Stimulated activated CD8-positive, alpha-beta memory T cell treated with anti-CD3 and anti-CD28 coated beads, Interleukin-2, amount 100 ng/mL, for 48 hours (primary cell): ENCODE data around the gene BMP7.
"Not testable (repeated sequence)": the region's sequence is repeated elsewhere in the genome, so short reads cannot be mapped to it uniquely, and the experiment has no call there.

Experiments
- DNase-seq, 2 donors: peaks; one replicate each; pipeline ENCODE4 v3.0.0-alpha.2; 2020; ENCODE audit warnings: low read depth in 2 of 2

The BMP7 gene

DNA sequence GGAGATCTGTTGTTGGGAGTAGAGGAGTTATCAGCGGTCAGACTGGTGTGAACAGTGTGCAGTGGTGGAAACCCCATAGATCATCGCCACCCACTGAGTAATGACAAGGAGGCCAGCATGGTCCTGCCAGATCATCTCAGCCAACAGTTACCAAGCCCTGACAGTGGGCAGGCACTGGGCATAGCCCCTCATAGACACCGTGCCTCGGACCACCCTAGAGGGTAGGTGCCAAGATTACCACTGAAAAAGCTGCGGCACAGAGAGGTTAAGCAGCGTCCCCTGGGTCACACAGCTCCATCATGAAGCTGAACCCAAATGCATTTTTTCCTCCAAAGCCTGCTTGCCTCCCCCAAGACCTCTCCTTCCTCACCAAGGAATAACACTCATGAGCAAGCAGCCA lies 21.5 kb upstream of the BMP7 start:
- DNase-seq: no peak

DNA sequence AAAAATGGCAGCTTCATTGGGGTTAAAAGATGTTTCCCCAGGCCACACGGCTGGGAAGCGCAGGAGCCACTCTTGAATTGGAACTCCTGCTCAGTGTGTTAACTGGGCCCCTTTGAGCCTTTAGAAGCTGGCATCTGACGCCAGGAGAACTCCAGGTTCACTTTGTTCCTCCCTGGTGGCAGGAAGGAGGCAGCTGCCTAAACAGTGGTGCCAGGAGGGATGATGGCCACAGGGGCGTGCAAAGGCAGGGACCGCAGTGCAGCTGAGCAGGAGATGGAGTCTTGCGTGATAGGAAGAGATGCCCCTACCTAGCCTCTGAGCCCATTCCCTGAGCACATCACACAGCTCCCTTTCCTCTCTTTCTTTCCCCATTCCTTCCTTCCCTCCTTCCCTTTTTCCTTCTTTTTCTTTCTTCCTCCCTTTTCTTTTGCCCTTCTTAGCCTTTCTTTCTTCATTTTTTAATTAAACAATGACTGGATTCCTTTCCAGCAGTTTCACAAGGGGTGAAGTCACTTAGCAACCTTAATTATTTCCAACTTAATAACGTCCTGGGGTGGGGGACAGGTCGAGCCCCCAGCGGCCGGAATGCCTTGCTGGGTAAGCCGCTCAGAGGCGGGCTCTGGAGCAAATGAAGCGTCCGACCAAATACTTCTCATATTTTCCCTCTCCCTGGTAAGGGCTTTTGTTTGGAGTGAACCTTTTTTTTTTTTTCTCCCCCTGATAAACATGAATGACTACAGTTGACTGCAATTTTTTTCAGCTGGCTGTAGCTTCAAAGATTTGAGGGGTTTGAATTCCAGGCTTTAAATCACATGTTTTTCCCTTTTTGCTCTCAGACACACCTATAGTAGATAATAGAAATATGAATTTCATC lies 20.8 kb upstream of the BMP7 start:
- DNase-seq: no peak

DNA sequence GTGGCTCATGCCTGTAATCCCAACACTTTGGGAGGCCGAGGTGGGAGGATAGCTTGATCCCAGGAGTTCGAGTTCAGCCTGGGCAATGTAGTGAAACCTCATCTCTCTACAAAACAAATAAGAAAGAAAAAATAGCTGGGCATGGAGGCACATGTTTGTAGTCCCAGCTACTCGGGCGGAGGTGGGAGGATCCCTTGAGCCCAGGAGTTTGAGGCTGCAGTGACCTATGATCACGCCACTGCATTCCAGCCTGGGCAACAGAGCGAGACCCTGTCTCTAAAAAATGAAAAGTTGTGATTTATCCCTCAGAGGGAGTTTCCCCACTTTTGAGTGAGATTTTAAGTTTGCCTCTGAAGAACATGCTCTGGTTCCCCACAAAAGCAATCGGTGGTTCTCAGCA lies 17.4 kb upstream of the BMP7 start:
- DNase-seq: no peak

DNA sequence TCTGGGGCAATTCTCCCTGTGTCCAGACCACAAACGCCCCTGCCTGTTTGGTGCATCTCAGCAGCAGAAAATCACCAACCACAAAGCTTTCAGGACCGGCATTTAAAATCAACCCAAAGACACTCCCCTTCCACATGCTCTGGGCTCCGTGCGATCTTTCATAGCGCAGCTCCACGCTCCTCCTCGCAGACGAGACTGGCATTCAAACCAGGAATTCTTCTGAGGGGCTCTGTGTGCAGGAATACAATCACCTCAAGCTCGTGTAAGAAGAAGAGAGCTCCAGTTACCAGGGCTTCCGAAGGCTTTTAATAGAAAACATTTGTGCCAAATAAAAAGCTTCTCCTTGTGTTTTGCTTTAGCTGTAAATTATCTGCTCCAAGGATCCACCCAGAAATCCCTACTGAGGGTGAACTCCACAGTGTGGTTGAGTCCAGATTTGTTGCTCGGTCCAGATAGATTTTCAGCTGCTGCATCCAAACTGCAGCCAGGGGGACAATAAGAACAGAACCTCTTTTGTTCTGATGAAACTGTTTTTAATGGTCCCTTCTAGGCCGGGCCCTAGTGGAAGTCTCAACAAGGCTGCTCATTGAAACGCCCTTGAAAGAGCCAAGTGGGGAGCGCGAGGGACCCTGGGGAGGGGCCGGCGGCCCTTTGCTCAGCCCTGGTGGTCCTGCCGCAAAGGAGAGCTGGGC lies 16.4 kb upstream of the BMP7 start:
- no peak for DNase-seq

DNA sequence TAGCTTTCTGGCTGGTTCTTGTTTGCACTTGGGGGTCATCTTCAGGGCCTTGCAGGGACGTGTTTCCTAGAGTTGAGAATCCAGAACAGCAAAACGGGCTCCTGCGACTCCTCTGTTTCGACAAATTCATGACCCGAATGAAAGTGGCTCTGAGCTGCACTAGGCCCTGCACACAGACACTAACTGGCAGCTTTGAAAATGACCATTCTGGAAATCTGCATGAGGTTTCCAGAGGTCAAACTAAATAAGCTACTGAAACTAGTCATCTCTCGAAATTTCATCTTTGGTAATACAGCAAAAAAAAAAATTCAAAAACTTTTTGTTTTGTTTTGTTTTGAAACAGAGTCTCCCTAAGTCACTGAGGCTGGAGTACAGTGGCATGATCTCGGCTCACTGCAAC lies 15.5 kb upstream of the BMP7 start:
- no peak for DNase-seq

DNA sequence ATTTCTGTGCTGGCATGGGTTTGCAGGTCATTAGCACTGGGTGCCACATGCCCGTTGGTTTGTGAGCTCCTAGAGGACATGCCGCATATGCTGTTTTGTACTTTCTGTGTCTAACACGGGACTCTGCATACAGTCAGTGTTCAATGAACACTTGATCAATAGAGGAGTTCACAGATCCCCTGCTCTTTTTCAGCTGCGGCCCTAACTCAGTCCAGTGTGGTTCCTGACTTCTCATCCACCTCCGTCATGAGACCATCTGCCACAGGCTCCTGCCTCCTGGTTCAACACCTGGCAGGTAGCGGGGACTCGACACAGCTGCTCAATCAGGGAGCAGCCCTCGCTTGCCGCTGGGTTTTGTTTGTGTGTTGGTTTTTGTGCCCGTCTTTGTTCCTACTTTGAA lies 13.8 kb upstream of the BMP7 start:
- no peak for DNase-seq

DNA sequence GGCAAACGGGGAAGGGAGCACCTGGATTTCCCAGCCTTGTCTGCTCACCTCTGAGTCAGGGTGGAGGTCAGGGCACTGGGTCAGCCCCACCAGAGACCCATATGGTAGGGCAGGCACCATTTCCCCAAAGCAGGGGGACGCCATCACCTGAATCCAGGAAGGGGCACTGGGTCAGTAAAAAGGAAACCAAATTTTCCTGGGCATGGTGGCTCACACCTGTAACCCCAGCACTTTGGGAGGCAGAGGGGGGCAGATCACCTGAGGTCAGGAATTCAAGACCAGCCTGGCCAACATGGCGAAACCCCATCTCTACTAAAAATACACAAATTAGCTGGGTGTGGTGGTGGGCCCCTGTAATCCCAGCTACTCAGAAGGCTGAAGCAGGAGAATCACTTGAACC lies 13.1 kb upstream of the BMP7 start:
- DNase-seq: not testable (repeated sequence)

DNA sequence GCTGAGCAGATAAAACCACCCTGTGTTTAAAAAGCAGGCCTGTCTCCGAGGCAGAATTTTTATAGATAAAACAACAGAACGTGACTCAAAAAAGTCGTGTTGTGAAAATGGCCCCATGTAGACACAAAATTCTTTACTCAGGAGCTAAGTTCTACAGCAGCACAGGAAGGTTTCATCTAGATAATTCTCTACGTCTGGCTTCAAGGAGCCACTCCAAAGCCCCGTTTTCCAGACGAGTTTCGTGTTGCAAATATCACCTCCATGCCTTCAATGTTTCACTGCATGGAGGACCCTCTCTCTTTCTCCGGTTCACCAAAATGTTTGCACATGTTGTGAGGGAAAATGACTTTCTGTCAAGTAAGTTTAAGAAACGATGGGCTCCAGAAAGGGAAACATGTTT lies 12.0 kb upstream of the BMP7 start:
- no peak for DNase-seq

DNA sequence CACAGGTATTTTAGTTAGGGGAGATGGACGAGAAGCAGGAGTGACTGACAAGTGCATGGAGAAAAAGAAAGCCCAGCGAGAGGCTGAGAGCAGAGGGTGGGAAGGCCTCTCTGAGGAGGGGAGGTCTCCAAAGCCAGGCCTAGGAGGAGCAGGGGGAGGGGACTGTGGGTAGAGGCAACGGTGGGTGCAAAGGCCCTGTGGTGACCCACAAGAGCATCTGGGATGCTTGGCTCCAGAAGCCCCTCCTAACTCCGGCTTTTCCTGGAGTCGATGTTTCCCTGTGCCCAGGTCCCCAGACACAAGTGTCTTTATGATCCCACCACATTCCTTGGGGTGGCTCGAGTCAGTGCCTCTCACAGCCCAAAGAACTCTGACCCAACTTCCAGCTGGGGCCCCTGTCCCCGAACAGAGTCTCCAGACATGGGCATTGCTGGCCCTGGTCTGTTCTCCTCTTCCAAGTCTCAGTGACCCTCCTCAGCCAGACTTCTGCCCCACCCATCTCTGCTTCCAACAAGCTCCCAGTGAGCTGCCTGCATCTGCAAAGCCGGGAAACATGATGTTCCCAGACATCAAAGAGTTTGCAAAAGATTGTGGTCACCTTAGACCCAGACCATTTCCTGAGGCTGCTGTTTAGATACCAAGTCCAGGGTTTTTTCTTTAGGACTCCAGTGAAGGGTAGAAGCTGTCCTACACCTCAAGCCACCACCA lies 11.1 kb upstream of the BMP7 start:
- no peak for DNase-seq

DNA sequence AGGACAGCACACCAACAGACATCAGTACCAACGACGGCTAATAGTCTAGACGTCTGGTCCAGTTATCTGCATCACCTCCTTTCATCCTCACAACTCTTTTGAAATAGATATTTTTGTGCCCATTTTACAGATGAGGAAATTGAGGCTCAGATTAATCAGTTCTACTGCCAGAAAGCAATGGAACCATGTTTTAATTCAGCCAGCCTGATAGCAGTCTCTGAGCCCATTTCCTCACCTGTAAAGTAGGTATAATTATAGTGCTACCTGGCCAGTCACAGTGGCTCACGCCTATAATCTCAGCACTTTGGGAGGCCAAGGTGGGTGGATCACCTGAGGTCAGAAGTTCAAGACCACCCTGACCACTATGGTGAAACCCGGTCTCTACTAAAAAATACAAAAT lies 9.8 kb upstream of the BMP7 start:
- DNase-seq: no peak

DNA sequence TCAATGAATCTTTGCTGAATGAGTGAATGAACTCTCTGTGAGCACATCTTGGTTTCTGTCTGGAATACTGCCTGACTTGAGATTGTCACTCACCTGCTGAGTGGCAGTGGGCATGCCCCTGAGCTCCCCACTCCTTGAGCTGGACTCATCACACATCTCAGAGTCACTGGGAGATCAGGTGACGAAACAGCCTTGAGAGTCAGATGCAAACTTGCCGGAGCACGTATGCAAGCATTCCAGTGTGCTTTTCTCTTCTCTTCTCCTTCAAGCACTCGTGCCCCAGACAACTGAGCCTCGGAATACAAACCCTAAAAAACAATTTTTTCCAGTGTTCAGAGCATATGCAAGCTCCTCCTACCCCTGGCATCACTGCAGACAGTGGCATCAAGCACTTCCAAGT lies 9.4 kb upstream of the BMP7 start:
- no peak for DNase-seq

DNA sequence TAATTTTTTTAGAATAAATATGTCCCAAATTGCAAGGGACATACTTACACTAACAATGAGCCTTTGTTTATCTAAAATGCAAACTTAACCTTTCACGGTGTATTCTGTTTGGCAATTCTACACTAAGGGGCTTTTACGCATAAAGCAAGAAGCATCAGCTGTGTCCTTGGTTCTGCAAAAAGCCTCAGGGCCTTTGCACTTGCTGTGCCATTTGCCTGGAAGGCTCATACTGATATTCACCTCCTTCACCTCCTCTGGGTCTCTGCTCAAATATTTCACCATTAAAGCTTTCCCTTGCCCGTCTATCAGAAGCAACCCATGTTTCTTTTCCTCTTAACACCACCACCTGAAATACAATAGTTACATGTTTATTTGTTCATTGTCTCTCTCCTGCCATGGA lies 8.9 kb upstream of the BMP7 start:
- no peak for DNase-seq

DNA sequence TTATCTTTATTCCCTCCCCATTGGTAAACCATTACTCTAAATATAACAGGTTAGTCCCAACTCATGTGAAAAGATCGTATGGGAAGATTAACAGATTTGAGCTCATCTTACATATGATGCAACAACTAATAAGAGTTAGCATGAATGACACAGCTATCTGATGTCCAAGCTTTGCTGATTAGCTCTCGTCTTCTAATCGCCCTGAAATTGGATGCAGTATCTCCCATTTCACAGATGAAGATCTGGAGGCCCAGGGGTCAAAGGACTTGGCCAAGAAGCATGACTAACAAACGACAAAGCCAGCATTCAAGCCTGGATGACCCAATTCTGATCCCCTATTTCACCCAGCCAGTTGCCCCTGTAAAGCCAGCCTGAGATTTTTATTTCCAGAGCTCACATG lies 8.4 kb upstream of the BMP7 start:
- DNase-seq: no peak

DNA sequence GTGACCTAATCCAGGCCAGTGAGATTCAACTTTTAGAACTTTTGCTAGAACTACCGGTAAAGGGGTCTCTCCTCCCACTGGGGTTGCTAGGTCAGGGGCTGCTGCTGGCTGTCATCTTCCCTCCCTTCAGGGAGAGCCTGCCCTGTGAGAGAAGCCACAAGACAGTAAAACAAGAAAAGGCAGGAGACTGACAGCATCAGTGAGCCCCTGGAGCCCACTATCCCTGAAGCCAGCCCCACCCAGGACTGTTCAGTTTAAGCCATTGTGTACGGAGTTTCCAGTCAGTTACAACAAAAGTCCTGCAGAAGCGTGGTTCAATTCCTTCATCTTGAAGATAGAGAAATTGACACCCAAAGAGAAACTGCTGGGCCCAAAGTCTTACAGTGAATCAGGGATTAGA lies 7.9 kb upstream of the BMP7 start:
- DNase-seq: no peak

DNA sequence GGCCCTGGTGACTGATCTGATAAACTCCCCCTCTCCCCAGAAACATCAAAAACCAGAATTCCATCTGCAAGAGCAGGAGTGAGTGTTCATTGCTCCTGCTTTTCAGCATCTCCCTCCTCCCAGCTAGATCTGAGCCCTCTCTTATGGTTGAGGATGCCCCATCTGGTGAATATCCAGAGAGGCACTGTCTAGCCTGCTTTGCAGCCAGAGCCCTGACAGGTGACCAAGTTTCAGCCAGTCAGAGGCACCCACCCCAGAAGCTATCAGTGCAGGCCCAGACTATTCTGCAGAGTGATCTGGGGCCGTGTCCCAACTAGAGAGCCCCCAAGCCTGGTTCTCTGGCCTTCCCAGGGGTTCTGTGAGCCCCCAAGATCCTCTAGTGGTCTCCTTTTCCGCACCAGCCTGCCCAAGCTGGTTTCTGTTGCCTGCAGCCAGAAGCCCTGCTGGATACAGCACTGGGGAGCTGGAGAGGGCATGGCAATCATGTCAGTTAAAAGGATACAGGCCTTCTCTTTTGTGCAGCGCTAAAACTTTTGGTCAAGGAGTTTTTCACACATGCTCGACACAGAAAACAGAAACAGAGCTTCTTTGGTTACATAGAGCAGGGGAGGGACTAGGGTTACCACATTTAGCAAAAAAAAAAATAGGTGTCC lies 6.6 kb upstream of the BMP7 start:
- DNase-seq: no peak

DNA sequence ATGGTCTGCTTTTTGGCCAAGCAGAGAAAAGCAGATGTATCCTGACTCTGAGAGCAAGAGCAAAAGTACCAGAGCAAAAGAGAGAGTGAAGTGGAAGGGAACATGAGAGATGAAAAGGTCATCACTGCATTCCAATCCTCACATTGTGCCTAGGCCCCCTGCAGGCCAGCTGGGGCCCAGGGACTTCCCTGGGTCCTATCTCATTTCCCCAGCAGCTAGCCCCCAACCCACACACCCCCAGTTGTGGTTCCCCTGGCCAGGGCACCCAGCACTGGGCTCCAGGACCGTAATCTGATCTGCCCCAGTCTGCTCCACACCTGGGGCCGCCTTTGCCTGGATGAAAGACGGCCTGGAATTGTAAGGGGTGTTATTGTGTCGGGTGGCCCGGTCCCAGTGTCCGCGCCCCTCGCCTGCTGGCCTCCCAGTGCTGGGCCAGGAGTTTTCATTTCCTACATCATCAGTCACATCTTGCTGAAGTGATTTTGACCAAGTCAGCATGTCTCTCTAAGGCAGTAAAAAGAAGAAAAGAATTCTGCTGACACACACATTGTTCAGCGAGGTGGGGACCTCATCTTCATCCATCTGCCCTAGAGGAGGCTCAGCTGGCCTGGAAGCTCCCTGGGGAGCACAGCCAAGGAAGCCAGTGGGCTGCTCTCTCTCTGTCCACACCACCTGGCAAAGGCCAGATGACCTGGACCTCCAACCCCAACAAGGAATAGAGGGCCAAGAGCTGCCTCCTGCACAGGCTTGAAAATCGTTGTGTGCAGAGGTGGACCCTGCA lies 4.0 kb upstream of the BMP7 start:
- DNase-seq: no peak

DNA sequence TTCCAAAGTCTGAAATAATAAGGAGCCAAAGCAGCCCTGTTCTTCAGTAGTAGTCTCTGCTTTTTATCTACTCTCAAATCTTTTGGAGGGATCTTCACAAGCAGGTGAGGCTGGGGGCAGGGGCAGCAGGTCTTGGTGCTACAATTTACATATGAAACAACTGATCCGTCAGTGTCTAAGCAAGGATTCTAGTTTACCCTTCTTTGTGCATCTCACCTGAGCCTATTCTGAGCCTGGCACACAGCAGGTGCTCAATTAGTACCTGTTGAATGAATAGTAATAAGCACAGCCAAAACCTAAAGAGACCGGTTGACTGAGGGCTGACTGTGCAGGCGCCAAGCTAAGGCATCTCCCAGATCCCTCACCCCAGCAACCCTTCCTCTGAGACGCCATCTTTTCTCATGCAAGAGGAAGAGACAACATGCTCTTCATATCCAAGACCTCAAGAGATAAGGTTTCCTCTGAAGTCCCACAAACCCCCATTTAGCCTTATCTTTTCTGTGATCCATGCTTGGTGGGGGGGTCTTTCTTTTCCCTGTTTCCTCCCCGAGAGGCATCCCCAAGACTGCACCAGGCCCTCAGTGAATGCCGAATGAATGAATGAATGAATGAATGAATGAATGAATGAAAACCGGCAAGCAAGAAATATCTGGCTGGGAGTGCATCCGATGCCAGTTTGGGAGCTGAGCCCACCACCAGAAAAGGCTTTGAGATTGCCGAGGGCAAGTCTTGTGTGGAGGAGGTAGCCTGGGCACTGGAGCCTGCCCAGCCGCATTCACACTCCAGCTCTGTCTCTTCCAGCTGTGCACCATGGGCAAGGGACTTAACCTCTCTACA lies 2.9 kb upstream of the BMP7 start:
- no peak for DNase-seq

DNA sequence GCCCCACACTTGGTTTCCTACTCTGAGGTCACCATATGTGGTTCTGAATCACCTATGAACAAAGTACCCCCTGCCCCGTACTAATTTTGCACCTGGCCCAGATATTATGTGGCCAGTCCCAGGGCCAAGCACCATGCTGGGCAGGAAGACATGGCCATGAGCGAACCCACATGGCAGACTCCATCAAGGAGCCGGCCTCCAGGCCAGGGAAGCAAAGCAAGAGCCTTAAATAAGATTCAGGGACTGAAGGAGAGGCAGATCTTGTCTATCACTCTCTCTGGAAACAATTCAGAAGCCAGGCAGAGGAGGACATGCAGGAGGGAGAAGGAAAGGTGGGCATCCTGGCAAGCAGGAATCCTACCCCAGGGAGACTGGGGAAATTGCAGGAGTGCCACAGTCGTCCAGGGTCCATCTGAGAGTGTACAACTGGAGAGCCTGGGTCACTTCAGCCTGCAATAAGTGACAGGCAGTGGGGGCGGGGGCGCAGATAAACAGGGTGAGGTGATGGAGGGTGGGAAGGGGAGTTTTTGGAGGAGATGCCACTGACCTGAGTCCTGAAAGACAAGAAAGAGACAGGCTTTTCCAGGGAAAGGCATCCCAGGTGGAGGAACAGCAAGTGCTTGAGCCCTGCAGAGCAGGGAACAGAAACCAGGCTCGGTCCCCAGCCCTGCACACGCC lies 2.1 kb upstream of the BMP7 start:
- DNase-seq: no peak

DNA sequence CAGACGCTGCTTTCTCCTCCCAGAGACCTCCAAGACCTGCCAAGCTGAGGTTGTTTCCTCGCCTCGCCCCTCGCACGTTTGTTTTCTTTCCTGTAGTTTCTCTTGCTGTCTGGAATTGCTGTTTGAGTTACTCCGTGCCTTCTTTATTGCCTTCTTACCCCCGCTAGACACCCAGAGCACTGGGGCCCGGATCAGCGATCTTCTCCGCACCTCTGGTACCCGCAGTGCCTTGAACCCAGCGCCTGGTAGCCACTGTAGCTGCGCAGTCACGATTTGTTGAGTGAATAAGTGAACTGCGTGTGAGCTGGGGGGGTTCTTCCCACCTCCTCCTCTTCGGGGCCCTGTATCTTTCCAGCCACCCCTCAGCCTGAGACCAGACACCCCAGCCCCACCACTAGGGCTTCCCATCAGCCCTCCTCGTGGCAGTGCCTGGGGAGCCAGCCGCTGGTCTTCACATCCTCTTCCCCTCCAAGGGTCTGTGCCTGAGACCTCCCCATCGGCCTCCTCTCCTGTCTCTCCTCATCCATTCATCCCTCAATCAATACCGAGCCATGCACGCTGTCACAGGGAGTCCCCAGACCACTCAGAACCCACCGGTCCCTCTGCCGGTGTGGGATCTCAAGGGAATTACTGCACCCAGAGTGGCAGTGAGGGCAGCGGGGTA lies 849 bp upstream of the BMP7 start:
- no peak for DNase-seq

DNA sequence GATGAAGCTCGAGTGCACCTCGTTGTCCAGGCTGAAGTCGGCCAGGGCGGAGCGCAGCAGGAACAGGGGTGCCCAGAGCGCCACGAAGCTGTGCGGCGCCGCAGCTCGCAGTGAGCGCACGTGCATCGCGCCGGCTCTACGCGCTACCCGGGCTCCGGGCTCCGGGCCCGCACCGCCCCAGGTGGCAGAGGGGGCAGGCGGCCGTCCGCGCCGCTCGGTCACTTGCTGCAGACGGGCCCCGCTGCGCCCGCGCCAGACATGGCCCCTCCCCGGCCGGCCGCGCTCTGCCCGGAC lies 497 bp downstream of the BMP7 start:
- DNase-seq: no peak
